ENCODE data around the gene GPSM1.

The GPSM1 gene

GRCh38 chr9:136291306-136292025 is 35.9 kb upstream of the GPSM1 start:
- in situ Hi-C loops (cut with MboI; ENCODE audit: low sequenced_read_pairs), result no loop called here

GRCh38 chr9:136292026-136292538 is 35.3 kb upstream of the GPSM1 start:
- in situ Hi-C loops (cut with MboI; ENCODE audit: low sequenced_read_pairs), result no loop called here

- in situ Hi-C loops (cut with MboI; ENCODE audit: low sequenced_read_pairs), result no loop called here
These were observed 34.5 kb upstream of the GPSM1 start for GRCh38 chr9:136292591-136293448.

- in situ Hi-C loops (cut with MboI; ENCODE audit: low sequenced_read_pairs), result no loop called here
These were observed 33.8 kb upstream of the GPSM1 start for GRCh38 chr9:136293476-136294077.

- in situ Hi-C loops (cut with MboI; ENCODE audit: low sequenced_read_pairs), result no loop called here
These were observed 32.9 kb upstream of the GPSM1 start for GRCh38 chr9:136294437-136294836.

GRCh38 chr9:136295055-136295454 is 32.3 kb upstream of the GPSM1 start:
- in situ Hi-C loops (cut with MboI; ENCODE audit: low sequenced_read_pairs), result no loop called here

- in situ Hi-C loops (cut with MboI; ENCODE audit: low sequenced_read_pairs), result no loop called here
These were observed 31.6 kb upstream of the GPSM1 start for GRCh38 chr9:136295542-136296433.

GRCh38 chr9:136296434-136297015 is 30.8 kb upstream of the GPSM1 start:
- in situ Hi-C loops (cut with MboI; ENCODE audit: low sequenced_read_pairs), result no loop called here

- in situ Hi-C loops (cut with MboI; ENCODE audit: low sequenced_read_pairs), result no loop called here
These were observed 30.2 kb upstream of the GPSM1 start for GRCh38 chr9:136297016-136297691.

- in situ Hi-C loops (cut with MboI; ENCODE audit: low sequenced_read_pairs), result no loop called here
These were observed 29.3 kb upstream of the GPSM1 start for GRCh38 chr9:136297766-136298735.

GRCh38 chr9:136299116-136299515 is 28.2 kb upstream of the GPSM1 start:
- in situ Hi-C loops (cut with MboI; ENCODE audit: low sequenced_read_pairs), result no loop called here

GRCh38 chr9:136299541-136299940 is 27.8 kb upstream of the GPSM1 start:
- in situ Hi-C loops (cut with MboI; ENCODE audit: low sequenced_read_pairs), result no loop called here

GRCh38 chr9:136300016-136300545 is 27.3 kb upstream of the GPSM1 start:
- in situ Hi-C loops (cut with MboI; ENCODE audit: low sequenced_read_pairs), result no loop called here

GRCh38 chr9:136300866-136301265 is 26.5 kb upstream of the GPSM1 start:
- in situ Hi-C loops (cut with MboI; ENCODE audit: low sequenced_read_pairs), result no loop called here

GRCh38 chr9:136302527-136302926 is 24.8 kb upstream of the GPSM1 start:
- in situ Hi-C loops (cut with MboI; ENCODE audit: low sequenced_read_pairs), result no loop called here

- in situ Hi-C loops (cut with MboI; ENCODE audit: low sequenced_read_pairs), result no loop called here
These were observed 24.1 kb upstream of the GPSM1 start for GRCh38 chr9:136303066-136303824.

GRCh38 chr9:136303825-136304416 is 23.4 kb upstream of the GPSM1 start, which contains the start of gene CCDC187:
CCDC187 (minus strand) TSS chr9:136304094; CDS start chr9:136303830, 264 bp downstream.
- in situ Hi-C loops (cut with MboI; ENCODE audit: low sequenced_read_pairs), result no loop called here
